OCI-LY7 (cell line): ENCODE data around the gene PHETA1.

ENCODE experiments used
- CTCF ChIP-seq: fragments of 200-600 bp; sonication (generic); conservative IDR thresholded peaks from 2 replicates; pipeline ENCODE4 v1.5.1; 2014; ENCODE audit warnings: mild to moderate bottlenecking, antibody characterized with exemption, low read length, moderate library complexity, mixed read lengths
- EZH2phosphoT487 ChIP-seq: fragments of 200-600 bp; sonication (generic); IDR thresholded peaks from 2 replicates; pipeline ENCODE4 v1.6.1; 2018; ENCODE audit warnings: low read depth, borderline replicate concordance, mild to moderate bottlenecking, mixed run types, antibody characterized with exemption, low read length, moderate library complexity, mixed read lengths

DNA sequence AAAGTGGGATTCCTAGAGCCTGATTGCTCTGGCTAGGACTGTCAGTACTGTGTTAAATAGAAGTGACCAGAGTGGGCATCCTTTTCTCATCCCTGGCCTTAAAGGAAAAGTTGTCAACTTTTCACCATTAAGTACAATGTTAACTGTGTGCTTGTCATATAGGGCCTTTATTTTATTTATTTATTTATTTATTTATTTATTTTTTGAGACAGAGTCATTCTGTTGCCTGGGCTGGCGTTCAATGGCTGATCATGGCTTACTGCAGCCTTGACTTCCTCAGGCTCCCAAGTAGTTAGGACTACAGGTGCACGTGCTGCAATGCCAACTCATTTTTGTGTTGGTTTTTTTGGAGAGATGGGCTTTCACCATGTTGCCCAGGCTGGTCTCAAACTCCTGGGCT is 48.4 kb upstream of the PHETA1 start:
- TF ChIP-seq CTCF: no peak
- TF ChIP-seq EZH2phosphoT487: no peak
